K562 treated with DMSO at 1 percent for 4 hours (cell line): ENCODE results near the gene HECTD4. TPM values are rescaled to one million over a fixed set of nuclear protein-coding genes. Genes with fewer than 3 reads are reported as not detected.

ENCODE experiments used
- total RNA-seq: library from RNA; unstranded; fragments of 300-600 nt; gene quantifications from 2 replicates; pipeline ENCODE4 v1.2.3, GENCODE V29; 2022; ENCODE audit not compliant: insufficient read depth

Gene HECTD4, protein sequence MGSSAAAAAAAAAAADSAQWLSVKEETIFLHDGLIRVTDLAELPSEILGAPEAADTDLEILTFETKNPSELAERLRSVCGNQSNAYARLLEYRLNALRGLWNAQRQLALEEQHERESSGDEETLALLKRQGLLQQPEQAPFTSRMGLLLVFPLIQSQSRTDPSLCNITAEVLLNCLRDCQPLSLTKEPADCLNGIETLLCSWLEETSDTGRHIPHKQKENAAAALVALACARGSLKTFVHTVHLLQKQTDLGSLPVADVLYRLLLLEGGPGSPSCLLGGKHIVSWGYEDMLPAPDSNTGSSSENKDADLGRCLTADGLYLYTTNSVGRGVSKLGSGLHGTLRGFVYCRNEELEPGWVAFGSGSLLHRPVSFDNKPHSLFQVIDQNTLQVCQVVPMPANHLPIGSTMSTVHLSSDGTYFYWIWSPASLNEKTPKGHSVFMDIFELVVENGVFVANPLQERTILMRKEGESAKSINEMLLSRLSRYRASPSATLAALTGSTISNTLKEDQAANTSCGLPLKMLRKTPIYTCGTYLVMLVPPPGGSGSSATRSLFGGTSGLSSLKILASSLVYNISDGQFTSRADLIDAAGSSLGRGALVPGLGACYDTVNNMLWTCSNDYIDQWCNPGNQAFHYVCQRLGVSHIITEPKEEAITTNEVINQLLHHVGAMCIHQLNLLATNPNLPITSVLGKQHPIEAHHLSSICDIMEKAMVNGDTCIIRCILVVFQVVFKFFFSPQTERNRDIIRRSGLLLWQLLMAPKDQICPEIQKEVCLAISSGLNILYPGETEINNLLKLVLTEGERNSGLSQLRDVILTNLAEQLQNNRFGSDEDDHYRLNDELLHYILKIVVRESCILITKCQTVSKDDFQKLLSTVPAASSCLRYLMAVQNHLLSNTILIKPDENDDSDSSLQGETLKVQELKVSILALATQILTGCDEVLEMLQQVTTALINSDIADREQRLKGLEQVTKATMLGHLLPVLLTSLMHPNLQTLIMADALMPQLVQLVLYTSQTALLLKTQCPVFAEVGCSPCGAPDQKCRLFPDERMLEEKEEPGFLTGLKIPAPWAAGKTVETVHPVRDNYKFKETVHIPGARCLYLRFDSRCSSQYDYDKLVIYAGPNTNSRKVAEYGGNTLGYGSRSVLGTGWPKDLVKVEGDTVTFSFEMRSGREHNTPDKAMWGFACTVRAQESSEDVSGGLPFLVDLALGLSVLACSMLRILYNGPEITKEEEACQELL (N-terminal part only)
- total RNA-seq, result 8.5 and 25.0 TPM in 2 replicates

DNA sequence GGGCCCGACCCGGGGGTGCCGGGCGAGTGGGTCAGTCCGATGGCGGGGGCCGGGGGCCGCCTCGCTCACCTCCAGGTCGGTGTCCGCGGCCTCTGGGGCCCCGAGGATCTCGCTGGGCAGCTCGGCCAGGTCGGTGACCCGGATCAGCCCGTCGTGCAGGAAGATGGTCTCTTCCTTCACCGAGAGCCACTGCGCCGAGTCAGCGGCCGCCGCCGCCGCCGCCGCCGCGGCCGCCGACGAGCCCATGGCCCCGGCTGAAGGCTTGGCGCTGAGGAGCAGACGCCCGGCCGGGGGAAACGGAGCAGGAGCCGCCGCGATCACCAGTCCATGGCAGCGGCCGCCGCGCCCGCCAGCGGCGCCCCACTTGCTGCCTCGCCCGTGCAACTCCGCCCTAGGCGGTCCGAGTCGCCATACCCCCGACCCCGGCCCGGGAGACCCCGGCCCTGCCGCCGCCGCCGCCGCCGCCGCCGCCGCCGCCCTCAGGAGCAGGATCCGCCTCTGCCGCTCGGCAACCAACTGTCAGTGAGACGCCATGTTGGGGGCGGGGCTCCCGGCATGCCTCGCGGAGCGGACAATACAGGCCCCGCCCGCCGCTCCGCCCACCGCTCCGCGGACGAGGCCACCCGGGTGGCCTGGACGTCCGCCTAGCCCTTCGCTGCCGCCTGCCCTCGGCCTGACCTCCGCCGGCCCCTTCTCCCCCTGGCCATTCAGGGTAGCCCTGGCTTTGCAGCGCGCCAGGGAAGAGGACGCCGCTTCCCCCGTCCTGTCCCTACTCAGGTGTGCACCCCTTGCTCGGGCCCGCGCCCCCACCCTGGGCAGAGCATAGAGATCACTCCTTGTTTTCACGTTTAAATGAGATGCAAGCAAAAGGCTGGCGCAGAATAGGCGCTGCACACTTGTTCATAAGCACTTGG, at the start of gene HECTD4:
TSS of gene HECTD4 (minus strand) at position 549 of the 914 bp plus-strand sequence. CDS start at position 246, 303 bp downstream.

DNA sequence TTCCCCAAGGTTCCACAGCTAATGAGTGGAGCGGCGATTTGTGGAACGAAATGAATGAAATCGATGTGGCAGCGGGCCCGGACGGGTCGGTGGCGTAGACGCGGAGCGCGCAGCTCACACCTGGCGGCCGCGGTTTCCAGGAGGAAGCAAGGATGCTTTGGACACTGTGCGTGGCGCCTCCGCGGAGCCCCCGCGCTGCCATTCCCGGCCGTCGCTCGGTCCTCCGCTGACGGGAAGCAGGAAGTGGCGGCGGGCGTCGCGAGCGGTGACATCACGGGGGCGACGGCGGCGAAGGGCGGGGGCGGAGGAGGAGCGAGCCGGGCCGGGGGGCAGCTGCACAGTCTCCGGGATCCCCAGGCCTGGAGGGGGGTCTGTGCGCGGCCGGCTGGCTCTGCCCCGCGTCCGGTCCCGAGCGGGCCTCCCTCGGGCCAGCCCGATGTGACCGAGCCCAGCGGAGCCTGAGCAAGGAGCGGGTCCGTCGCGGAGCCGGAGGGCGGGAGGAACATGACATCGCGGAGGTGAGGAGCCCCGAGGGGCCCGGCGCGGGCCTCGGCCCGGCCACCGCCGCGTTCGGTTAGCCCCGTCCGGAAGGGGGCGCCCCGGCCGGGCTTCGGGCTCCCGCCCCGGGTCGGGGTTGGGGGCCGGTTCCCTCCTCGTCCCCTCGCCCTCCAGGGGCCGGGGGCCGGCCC, 36.5 kb upstream of the HECTD4 start, which contains the start of gene PTPN11:
TSS of gene PTPN11 (plus strand) at position 340 of the 689 bp plus-strand sequence. CDS start at position 505, 165 bp downstream.

DNA sequence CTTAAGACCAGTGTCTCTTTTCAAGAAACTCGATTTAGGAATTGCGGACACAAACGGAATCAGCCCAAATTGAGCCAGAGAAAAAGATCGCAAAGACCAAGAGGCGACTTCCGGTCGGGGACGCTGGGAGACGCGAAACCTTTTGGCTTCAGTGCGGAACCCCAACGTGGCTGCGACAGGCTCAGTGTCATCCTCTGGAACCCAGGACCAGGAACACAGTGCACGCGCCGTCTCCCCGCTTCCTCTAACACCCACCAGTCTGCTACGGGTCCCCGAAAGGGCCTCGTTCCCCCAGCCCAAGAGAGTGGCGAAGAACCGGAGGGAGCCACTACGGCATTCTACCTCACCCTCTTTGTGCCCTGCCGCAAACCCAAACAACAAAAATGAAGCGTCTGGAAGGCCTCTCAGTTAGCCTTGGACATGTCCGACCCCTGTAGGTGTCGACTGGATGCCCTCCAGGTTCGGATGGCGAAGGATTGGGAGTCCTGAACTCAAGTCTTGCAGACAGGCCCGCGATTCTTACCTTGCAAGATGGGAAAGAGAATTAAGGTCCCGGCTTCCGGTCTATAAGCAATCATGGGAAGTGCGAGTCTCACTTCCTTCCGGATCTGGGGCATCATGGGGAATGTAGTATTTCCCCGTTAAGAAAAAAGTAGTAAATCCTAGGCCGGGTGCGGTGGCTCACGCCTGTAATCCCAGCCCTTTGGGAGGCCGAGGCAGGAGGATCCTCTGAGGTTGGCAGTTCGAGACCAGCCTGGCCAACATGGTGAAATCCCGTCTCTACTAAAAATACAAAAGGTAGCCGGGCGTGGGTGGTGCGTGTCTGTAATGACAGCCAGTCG, 27.1 kb upstream of the HECTD4 start, which contains the start of gene RPL6:
TSS of gene RPL6 (minus strand) at position 542 of the 842 bp plus-strand sequence. CDS start 949 bp downstream, outside the sequence.

DNA sequence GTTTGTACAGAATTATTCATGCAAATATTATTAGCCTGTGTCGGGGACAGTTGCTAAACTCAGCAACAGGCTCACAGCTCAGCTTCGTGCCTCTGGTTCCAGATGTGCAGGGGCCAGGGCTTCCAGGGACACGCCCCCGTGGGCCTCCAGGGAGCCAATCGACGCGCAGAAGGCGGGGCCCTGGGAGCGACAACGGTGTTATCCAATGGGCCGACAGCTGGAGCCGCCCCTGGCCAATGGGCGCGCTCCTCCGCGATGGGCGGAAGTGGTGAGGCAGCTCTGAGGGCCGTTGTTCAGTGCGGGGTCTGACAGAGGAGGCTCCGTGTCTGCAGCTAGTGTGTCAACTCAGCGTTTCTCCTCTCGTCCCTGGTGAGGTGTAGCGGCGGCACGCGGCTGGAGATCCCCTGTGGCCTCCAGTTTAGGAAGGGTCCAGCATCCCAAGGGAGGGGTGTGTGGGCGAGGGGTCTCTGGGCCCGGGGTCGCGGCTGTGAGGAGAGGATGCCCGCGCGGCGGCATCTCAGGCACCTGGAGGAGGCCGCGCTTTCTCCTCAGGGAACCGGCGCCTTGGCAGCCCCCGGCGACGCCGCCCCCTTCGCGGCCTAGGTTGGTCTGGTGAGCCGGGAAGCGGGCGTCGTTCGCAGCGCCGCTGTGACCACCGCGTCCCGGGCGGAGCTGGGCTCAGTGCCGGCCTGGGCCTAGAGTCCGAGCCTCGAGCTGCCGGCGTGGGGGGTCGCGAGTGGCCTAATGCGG, 256.8 kb downstream of the HECTD4 start, which contains the start of gene TRAFD1:
TSS of gene TRAFD1 (plus strand) at position 311 of the 750 bp plus-strand sequence. CDS start 4,963 bp downstream, outside the sequence.

Other genes starting within 250 kb of the HECTD4 start
- gene RPL6, start 27.2 kb upstream of the HECTD4 start, total RNA-seq, result 2,671 and 3,026 TPM in 2 replicates
- 34.5 and 39.3 TPM in 2 replicates for gene PTPN11, start 36.5 kb upstream of the HECTD4 start, total RNA-seq